ENCODE measurements around the gene C1orf87.

Gene C1orf87

GRCh38 chr1:59967780-59968179 is 105.8 kb downstream of the C1orf87 start:
- Histone ChIP-seq H3K4me3 (ENCODE audit: insufficient read depth, low read depth, low read length) (no peak overlapping the region), H3K27me3 (ENCODE audit: control insufficient read depth, insufficient read depth, low read length, poor library complexity, severe bottlenecking) (no peaks in the 10 kb centered on the region), H3K9me3 (ENCODE audit: control insufficient read depth, low read length) (no peaks in the 10 kb centered on the region), H3K36me3 (ENCODE audit: control insufficient read depth, insufficient read depth, low read length) (no peaks in the 10 kb centered on the region), H3K27ac (ENCODE audit: insufficient read depth, low read depth, low read length, poor library complexity, severe bottlenecking) (no peak overlapping the region), H3K4me1 (ENCODE audit: control insufficient read depth, insufficient read depth, low read length) (no peaks in the 10 kb centered on the region)
- 88 to 95% methylated on average over 3 of the region's 3 CpGs for WGBS, 2 experiments

GRCh38 chr1:59967141-59967697 is 106.4 kb downstream of the C1orf87 start:
- WGBS, 2 experiments: 76 to 77% methylated on average over 6 of the region's 6 CpGs
- Histone ChIP-seq H3K27ac (ENCODE audit: insufficient read depth, low read depth, low read length, poor library complexity, severe bottlenecking) (no peak overlapping the region), H3K4me3 (ENCODE audit: insufficient read depth, low read depth, low read length) (no peak overlapping the region), H3K4me1 (ENCODE audit: control insufficient read depth, insufficient read depth, low read length) (no peaks in the 10 kb centered on the region), H3K9me3 (ENCODE audit: control insufficient read depth, low read length) (no peaks in the 10 kb centered on the region), H3K36me3 (ENCODE audit: control insufficient read depth, insufficient read depth, low read length) (no peaks in the 10 kb centered on the region), H3K27me3 (ENCODE audit: control insufficient read depth, insufficient read depth, low read length, poor library complexity, severe bottlenecking) (no peaks in the 10 kb centered on the region)

GRCh38 chr1:59952065-59952464 is 121.5 kb downstream of the C1orf87 start:
- Histone ChIP-seq H3K4me3 (ENCODE audit: insufficient read depth, low read depth, low read length) (no peak overlapping the region), H3K27me3 (ENCODE audit: control insufficient read depth, insufficient read depth, low read length, poor library complexity, severe bottlenecking) (no peaks in the 10 kb centered on the region), H3K4me1 (ENCODE audit: control insufficient read depth, insufficient read depth, low read length) (peaks cover 4% of the 10 kb centered on the region), H3K27ac (ENCODE audit: insufficient read depth, low read depth, low read length, poor library complexity, severe bottlenecking) (no peak overlapping the region), H3K9me3 (ENCODE audit: control insufficient read depth, low read length) (no peaks in the 10 kb centered on the region), H3K36me3 (ENCODE audit: control insufficient read depth, insufficient read depth, low read length) (no peaks in the 10 kb centered on the region)
- 87 to 92% methylated on average over 2 of the region's 2 CpGs for WGBS, 2 experiments

GRCh38 chr1:59949648-59950047 is 123.9 kb downstream of the C1orf87 start:
- Histone ChIP-seq H3K27ac (ENCODE audit: insufficient read depth, low read depth, low read length, poor library complexity, severe bottlenecking) (no peak overlapping the region), H3K27me3 (ENCODE audit: control insufficient read depth, insufficient read depth, low read length, poor library complexity, severe bottlenecking) (no peaks in the 10 kb centered on the region), H3K4me3 (ENCODE audit: insufficient read depth, low read depth, low read length) (no peak overlapping the region), H3K9me3 (ENCODE audit: control insufficient read depth, low read length) (no peaks in the 10 kb centered on the region), H3K36me3 (ENCODE audit: control insufficient read depth, insufficient read depth, low read length) (no peaks in the 10 kb centered on the region), H3K4me1 (ENCODE audit: control insufficient read depth, insufficient read depth, low read length) (peaks cover 4% of the 10 kb centered on the region)

GRCh38 chr1:59948990-59949389 is 124.6 kb downstream of the C1orf87 start:
- Histone ChIP-seq H3K36me3 (ENCODE audit: control insufficient read depth, insufficient read depth, low read length) (no peaks in the 10 kb centered on the region), H3K27me3 (ENCODE audit: control insufficient read depth, insufficient read depth, low read length, poor library complexity, severe bottlenecking) (no peaks in the 10 kb centered on the region), H3K9me3 (ENCODE audit: control insufficient read depth, low read length) (no peaks in the 10 kb centered on the region), H3K4me1 (ENCODE audit: control insufficient read depth, insufficient read depth, low read length) (peaks cover 4% of the 10 kb centered on the region), H3K27ac (ENCODE audit: insufficient read depth, low read depth, low read length, poor library complexity, severe bottlenecking) (no peak overlapping the region), H3K4me3 (ENCODE audit: insufficient read depth, low read depth, low read length) (no peak overlapping the region)
- WGBS, 2 experiments: 100% methylated on average over 1 of the region's 1 CpG; no CpG with 5 or more reads in 1 of the 2 experiments

- Histone ChIP-seq H3K9me3 (ENCODE audit: control insufficient read depth, low read length) (no peaks in the 10 kb centered on the region), H3K27me3 (ENCODE audit: control insufficient read depth, insufficient read depth, low read length, poor library complexity, severe bottlenecking) (no peaks in the 10 kb centered on the region), H3K27ac (ENCODE audit: insufficient read depth, low read depth, low read length, poor library complexity, severe bottlenecking) (no peak overlapping the region), H3K4me1 (ENCODE audit: control insufficient read depth, insufficient read depth, low read length) (peaks cover 4% of the 10 kb centered on the region), H3K36me3 (ENCODE audit: control insufficient read depth, insufficient read depth, low read length) (no peaks in the 10 kb centered on the region), H3K4me3 (ENCODE audit: insufficient read depth, low read depth, low read length) (no peak overlapping the region)
- 17 to 19% methylated on average over 6 of the region's 6 CpGs for WGBS, 2 experiments
These were observed 126.3 kb downstream of the C1orf87 start for GRCh38 chr1:59947047-59947938.

GRCh38 chr1:59945790-59946189 is 127.8 kb downstream of the C1orf87 start:
- H3K36me3 ChIP-seq (ENCODE audit: control insufficient read depth, insufficient read depth, low read length): no peaks in the 10 kb centered on the region
- H3K27me3 ChIP-seq (ENCODE audit: control insufficient read depth, insufficient read depth, low read length, poor library complexity, severe bottlenecking): no peaks in the 10 kb centered on the region
- 86 to 90% methylated on average over 1 of the region's 1 CpG for WGBS, 2 experiments
- H3K4me3 ChIP-seq (ENCODE audit: insufficient read depth, low read depth, low read length): no peak overlapping the region
- H3K9me3 ChIP-seq (ENCODE audit: control insufficient read depth, low read length): no peaks in the 10 kb centered on the region
- H3K4me1 ChIP-seq (ENCODE audit: control insufficient read depth, insufficient read depth, low read length): no peaks in the 10 kb centered on the region
- H3K27ac ChIP-seq (ENCODE audit: insufficient read depth, low read depth, low read length, poor library complexity, severe bottlenecking): no peak overlapping the region
